ENCODE measurements around the gene TCEA3. TPM values are rescaled to one million over a fixed set of nuclear protein-coding genes. Genes with fewer than 3 reads are reported as not detected.

Gene TCEA3
- total and polyA plus RNA-seq, 10 of the 15 experiments (the other 5 are each of a cell fraction or from before 2014, with no cell fraction given) = 0.06 to 0.23 (median 0.08) TPM; not detected in 7

DNA sequence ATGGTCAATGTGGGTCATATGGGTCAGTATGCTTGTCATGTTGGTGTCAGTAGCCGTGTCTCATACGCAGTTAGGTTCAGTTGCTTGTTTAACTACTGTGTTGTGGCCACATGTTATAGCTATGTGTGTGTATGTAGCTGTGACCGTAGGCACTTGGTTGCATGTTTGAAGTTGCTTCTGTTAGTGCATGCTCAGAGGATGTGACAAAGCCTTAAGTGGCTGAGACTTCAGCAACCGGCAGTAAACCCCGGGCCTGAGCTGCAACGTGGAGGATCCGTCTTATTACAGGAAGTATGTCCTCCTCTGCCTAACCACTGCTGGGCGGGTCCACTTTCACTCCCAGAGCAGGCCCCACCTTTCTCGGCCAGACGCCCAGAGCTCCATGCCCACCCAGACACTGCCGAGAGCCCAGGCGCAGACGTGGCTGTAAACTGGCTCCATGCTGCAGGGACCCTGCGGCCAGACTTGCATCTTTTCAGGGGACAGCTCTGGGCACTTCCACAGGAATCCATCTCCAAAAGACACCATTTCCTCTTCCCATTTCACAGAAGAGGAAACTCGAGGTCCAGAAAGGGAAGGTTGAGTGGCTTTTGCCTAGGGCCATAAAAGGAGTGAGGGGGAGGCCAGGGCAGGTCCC lies 2.2 kb downstream of the TCEA3 start (continued):
- TF ChIP-seq, protein P1, sequence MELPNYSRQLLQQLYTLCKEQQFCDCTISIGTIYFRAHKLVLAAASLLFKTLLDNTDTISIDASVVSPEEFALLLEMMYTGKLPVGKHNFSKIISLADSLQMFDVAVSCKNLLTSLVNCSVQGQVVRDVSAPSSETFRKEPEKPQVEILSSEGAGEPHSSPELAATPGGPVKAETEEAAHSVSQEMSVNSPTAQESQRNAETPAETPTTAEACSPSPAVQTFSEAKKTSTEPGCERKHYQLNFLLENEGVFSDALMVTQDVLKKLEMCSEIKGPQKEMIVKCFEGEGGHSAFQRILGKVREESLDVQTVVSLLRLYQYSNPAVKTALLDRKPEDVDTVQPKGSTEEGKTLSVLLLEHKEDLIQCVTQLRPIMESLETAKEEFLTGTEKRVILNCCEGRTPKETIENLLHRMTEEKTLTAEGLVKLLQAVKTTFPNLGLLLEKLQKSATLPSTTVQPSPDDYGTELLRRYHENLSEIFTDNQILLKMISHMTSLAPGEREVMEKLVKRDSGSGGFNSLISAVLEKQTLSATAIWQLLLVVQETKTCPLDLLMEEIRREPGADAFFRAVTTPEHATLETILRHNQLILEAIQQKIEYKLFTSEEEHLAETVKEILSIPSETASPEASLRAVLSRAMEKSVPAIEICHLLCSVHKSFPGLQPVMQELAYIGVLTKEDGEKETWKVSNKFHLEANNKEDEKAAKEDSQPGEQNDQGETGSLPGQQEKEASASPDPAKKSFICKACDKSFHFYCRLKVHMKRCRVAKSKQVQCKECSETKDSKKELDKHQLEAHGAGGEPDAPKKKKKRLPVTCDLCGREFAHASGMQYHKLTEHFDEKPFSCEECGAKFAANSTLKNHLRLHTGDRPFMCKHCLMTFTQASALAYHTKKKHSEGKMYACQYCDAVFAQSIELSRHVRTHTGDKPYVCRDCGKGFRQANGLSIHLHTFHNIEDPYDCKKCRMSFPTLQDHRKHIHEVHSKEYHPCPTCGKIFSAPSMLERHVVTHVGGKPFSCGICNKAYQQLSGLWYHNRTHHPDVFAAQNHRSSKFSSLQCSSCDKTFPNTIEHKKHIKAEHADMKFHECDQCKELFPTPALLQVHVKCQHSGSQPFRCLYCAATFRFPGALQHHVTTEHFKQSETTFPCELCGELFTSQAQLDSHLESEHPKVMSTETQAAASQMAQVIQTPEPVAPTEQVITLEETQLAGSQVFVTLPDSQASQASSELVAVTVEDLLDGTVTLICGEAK (IDR thresholded peaks at IDR 0.05; ENCODE audit: borderline replicate concordance) = no peak
- no peak for TF ChIP-seq ZNF274 (IDR thresholded peaks at IDR 0.05; ENCODE audit: insufficient read depth, insufficient read length)
- no peak for TF ChIP-seq HCFC1 (IDR thresholded peaks at IDR 0.05; ENCODE audit: low read length)
- TF ChIP-seq CTCF (IDR thresholded peaks at IDR 0.05 in 2 of 3, conservative IDR thresholded peaks at IDR 0.05 in 1 of 3; ENCODE audit: control insufficient read depth in 2 of 3, extremely low read depth in 1 of 3, insufficient read depth in 1 of 3, low read depth in 3 of 3, low read length in 3 of 3) = no peak

DNA sequence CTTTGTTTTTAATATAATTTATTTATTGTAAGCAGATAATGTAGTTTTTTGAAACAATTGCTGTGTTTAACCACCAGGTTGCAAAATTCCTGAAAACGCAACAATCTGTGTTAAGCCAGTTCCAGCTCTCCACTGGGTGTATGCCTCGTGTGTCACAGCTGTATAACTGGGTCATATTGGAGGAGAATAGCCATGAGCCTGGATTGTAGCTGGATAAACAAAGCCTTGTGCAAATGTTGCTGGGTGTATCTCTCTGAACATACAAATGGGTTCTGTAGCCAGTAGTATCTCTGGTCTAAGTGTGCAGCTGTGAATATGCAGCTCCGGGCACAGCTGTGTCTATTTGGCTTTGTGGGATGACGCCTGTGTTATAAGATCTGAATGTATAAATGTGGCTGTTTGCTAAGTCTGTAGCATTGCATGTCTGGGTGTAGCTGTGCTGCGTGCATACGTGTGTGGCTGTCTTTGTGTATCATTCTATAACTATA lies 2.8 kb downstream of the TCEA3 start:
- Histone ChIP-seq H3K27me3 (replicated peaks in 1 of 2; ENCODE audit: control insufficient read depth in 2 of 2, insufficient read depth in 2 of 2, low read length in 1 of 2) (peaks cover 6 to 7% of the 10 kb centered on the region in 2 experiments), H3K4me2 (ENCODE audit: control insufficient read depth, insufficient read depth) (no peak overlapping the region), H3K27ac (ENCODE audit: control insufficient read depth, insufficient read depth) (no peak overlapping the region), H4K20me1 (ENCODE audit: control insufficient read depth, insufficient read depth) (no peaks in the 10 kb centered on the region), H3K4me1 (ENCODE audit: control insufficient read depth, insufficient read depth, low read length) (no peaks in the 10 kb centered on the region; the same call in 1 of the 2 replicates), H3K9me3 (replicated peaks; ENCODE audit: control insufficient read depth, insufficient read depth, low read length) (no peaks in the 10 kb centered on the region), H3K9ac (ENCODE audit: control insufficient read depth, insufficient read depth, low read length) (no peak overlapping the region), H3K4me3 (no peak overlapping the region), H3K36me3 (ENCODE audit: control insufficient read depth in 2 of 2, insufficient read depth in 2 of 2, low read length in 1 of 2) (no peaks in the 10 kb centered on the region), H2AFZ (ENCODE audit: control insufficient read depth, low read depth, low read length) (no peak overlapping the region; the same call in 1 of the 2 replicates), H3K79me2 (ENCODE audit: control insufficient read depth, insufficient read depth, low read length) (no peaks in the 10 kb centered on the region)
- SMC1A ChIA-PET (ENCODE audit: uncharacterized antibody, unreplicated experiment) = interaction anchor here (0.6 to 0.7 kb wide), 2 partner anchors 36 to 236 kb away, joined by 3 read pairs; no protein-coding TSS in a partner anchor
- RAD21 ChIA-PET (ENCODE audit: unreplicated experiment) = no interaction called here
- POLR2A ChIA-PET = interaction anchor here (0.9 kb wide), 1 partner anchor 22 kb away, joined by 3 read pairs; no protein-coding TSS in a partner anchor
- FAIRE-seq = no peak
- 38% methylated on average over 6 of the region's 6 CpGs for WGBS (ENCODE audit: insufficient coverage, insufficient replicate concordance, low lambda C conversion rate, missing lambda C conversion rate)
- CTCF ChIA-PET = interaction anchor here (0.6 to 1.5 kb wide), 3 partner anchors 12 to 206 kb away, joined by 3 to 5 read pairs (median 4); no protein-coding TSS in a partner anchor
- in situ Hi-C loops (cut with MboI) (no loop called here), intact Hi-C loops (cut with micrococcal nuclease; ENCODE audit: unreplicated experiment) (no loop called here)
- DNase-seq (ENCODE audit: low read depth, low spot score) = no peak
- ATAC-seq = no peak
- BruUV-seq (replicated peaks) = no TSS peak
- no peak for TF ChIP-seq FOS (IDR thresholded peaks at IDR 0.05; ENCODE audit: borderline replicate concordance, extremely low read depth, insufficient read length)
- TF ChIP-seq SREBF2 (IDR thresholded peaks at IDR 0.05; ENCODE audit: low read length) = no peak
- no peak for TF ChIP-seq BMI1 (IDR thresholded peaks at IDR 0.05; ENCODE audit: borderline replicate concordance)
- TF ChIP-seq, protein P2, sequence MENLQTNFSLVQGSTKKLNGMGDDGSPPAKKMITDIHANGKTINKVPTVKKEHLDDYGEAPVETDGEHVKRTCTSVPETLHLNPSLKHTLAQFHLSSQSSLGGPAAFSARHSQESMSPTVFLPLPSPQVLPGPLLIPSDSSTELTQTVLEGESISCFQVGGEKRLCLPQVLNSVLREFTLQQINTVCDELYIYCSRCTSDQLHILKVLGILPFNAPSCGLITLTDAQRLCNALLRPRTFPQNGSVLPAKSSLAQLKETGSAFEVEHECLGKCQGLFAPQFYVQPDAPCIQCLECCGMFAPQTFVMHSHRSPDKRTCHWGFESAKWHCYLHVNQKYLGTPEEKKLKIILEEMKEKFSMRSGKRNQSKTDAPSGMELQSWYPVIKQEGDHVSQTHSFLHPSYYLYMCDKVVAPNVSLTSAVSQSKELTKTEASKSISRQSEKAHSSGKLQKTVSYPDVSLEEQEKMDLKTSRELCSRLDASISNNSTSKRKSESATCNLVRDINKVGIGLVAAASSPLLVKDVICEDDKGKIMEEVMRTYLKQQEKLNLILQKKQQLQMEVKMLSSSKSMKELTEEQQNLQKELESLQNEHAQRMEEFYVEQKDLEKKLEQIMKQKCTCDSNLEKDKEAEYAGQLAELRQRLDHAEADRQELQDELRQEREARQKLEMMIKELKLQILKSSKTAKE (IDR thresholded peaks at IDR 0.05; ENCODE audit: low read depth, poor library complexity, severe bottlenecking) = no peak
- TF ChIP-seq SRF (IDR thresholded peaks at IDR 0.05; ENCODE audit: low read depth in 2 of 2, low read length in 2 of 2) = no peak
- no peak for TF ChIP-seq PAX8 (IDR thresholded peaks at IDR 0.05)
- no peak for TF ChIP-seq RAD51 (IDR thresholded peaks at IDR 0.05)
- no peak for TF ChIP-seq IRF4 (IDR thresholded peaks at IDR 0.05; ENCODE audit: low read depth, low read length)
- TF ChIP-seq YY1 (IDR thresholded peaks at IDR 0.05; ENCODE audit: low read depth, low read length) = no peak
- TF ChIP-seq EP300 (IDR thresholded peaks at IDR 0.05; ENCODE audit: borderline replicate concordance in 1 of 2, control insufficient read depth in 1 of 2, low read depth in 2 of 2, low read length in 2 of 2) = no peak
